Endodermal cell (in vitro differentiated cells): ENCODE data around the gene RNF169. TPM values are rescaled to one million over a fixed set of nuclear protein-coding genes. Genes with fewer than 3 reads are reported as not detected.

ENCODE experiments used
- DNase-seq: peaks from one replicate; pipeline ENCODE4 v3.0.0-alpha.2; 2017
- H3K27ac ChIP-seq: 2 replicates; pipeline ENCODE4 v1.5.1; 2013; ENCODE audit warnings: mild to moderate bottlenecking, low read depth, low read length, moderate library complexity
- H3K27me3 ChIP-seq: 2 replicates; pipeline ENCODE4 v1.6.1; 2013; ENCODE audit warnings: mild to moderate bottlenecking, low read length, moderate library complexity; ENCODE audit not compliant: insufficient read depth, control insufficient read depth, poor library complexity, severe bottlenecking
- H3K36me3 ChIP-seq: 2 replicates; pipeline ENCODE4 v1.7.0; 2013; ENCODE audit warnings: mild to moderate bottlenecking, low read length, moderate library complexity; ENCODE audit not compliant: control insufficient read depth, insufficient read depth
- H3K4me1 ChIP-seq: one replicate; pipeline ENCODE4 v1.7.0; 2013; ENCODE audit warnings: low read length; ENCODE audit not compliant: control insufficient read depth, insufficient read depth
- H3K4me3 ChIP-seq: 2 replicates; pipeline ENCODE4 v1.5.1; 2013; ENCODE audit warnings: mild to moderate bottlenecking, low read length, moderate library complexity
- H3K9ac ChIP-seq: 2 replicates; pipeline ENCODE4 v1.6.1; 2013; ENCODE audit warnings: mild to moderate bottlenecking, low read length, moderate library complexity; ENCODE audit not compliant: poor library complexity, severe bottlenecking; ENCODE audit errors: extremely low read depth
- H3K9me3 ChIP-seq: 2 replicates; pipeline ENCODE4 v1.6.1; 2013; ENCODE audit warnings: mild to moderate bottlenecking, low read length, moderate library complexity; ENCODE audit not compliant: control insufficient read depth
- H3K27ac Mint-ChIP-seq: 2 replicates; pipeline ENCODE4 v1.8.0; 2020; ENCODE audit warnings: mixed read lengths
- H3K27me3 Mint-ChIP-seq: 2 replicates; pipeline ENCODE4 v1.8.0; 2021; ENCODE audit warnings: mild to moderate bottlenecking, mixed read lengths; ENCODE audit not compliant: insufficient read depth
- H3K36me3 Mint-ChIP-seq: 2 replicates; pipeline ENCODE4 v1.8.0; 2020; ENCODE audit warnings: low read depth, mixed read lengths
- H3K4me1 Mint-ChIP-seq: 2 replicates; pipeline ENCODE4 v1.8.0; 2020; ENCODE audit warnings: mixed read lengths
- H3K4me3 Mint-ChIP-seq: 2 replicates; pipeline ENCODE4 v1.8.0; 2020; ENCODE audit warnings: mild to moderate bottlenecking, moderate library complexity, mixed read lengths
- H3K9me3 Mint-ChIP-seq: 2 replicates; pipeline ENCODE4 v1.8.0; 2020; ENCODE audit warnings: mild to moderate bottlenecking, mixed read lengths
- CTCF ChIP-seq: fragments of 200-600 bp; sonication (generic); conservative IDR thresholded peaks from 2 replicates; pipeline ENCODE4 v1.5.0; 2021; ENCODE audit warnings: antibody characterized with exemption, mild to moderate bottlenecking
- WGBS, 2 experiments: methylation state at CpG; one replicate each; pipeline versions ENCODE4 v1.1.5 to v1.1.7; 2013; ENCODE audit warnings: missing lambda C conversion rate in 2 of 2, mixed read lengths in 1 of 2; ENCODE audit not compliant: insufficient coverage in 1 of 2, insufficient read length in 1 of 2; 5-methylcytosine and 5-hydroxymethylcytosine counted together
- total RNA-seq, 2 donors: library from RNA; stranded (reverse); fragmentation: NEBNext Ultra II Directional in 1 of 2; extraction: Animal tissue kit (Norgen Biotek cat#: 25700) in 1 of 2; gene quantifications; 2 replicates in 1 of 2; 3 replicates in 1 of 2; pipeline ENCODE4 v1.2.1, GENCODE V29; 2021

RNF169 gene
- total RNA-seq, 2 donors from 2014 or later = 18.3 to 23.6 TPM

GRCh38 chr11:74860743-74861142, 112.1 kb downstream of the RNF169 start:
- Histone ChIP-seq H3K36me3 (peaks cover 95% of the 10 kb centered on the region), H3K27me3 (no peaks in the 10 kb centered on the region), H3K9me3 (peaks cover 61% of the 10 kb centered on the region), H3K9ac (no peak overlapping the region), H3K4me3 (peak overlapping the region; percentile 50), H3K4me1 (no peaks in the 10 kb centered on the region), H3K27ac (no peak overlapping the region)
- Mint-ChIP-seq H3K4me1 (no peaks in the 10 kb centered on the region), H3K27me3 (no peaks in the 10 kb centered on the region), H3K4me3 (no peak overlapping the region), H3K36me3 (peaks cover 80% of the 10 kb centered on the region), H3K9me3 (peaks cover 47% of the 10 kb centered on the region), H3K27ac (no peak overlapping the region)
- DNase-seq = no peak
- TF ChIP-seq CTCF = no peak

GRCh38 chr11:74863410-74863809, 114.8 kb downstream of the RNF169 start:
- peaks cover 97% of the 10 kb centered on the region for H3K36me3 ChIP-seq
- H3K9me3 Mint-ChIP-seq = peaks cover 74% of the 10 kb centered on the region
- H3K27ac Mint-ChIP-seq = no peak overlapping the region
- no peaks in the 10 kb centered on the region for H3K4me1 ChIP-seq
- peaks cover 87% of the 10 kb centered on the region for H3K9me3 ChIP-seq
- H3K27ac ChIP-seq = no peak overlapping the region
- no peak overlapping the region for H3K4me3 ChIP-seq
- no peak for DNase-seq
- no peak overlapping the region for H3K9ac ChIP-seq
- no peak for TF ChIP-seq CTCF
- H3K36me3 Mint-ChIP-seq = peaks cover 94% of the 10 kb centered on the region
- H3K27me3 ChIP-seq = no peaks in the 10 kb centered on the region
- H3K27me3 Mint-ChIP-seq = no peaks in the 10 kb centered on the region
- 95% methylated on average over 2 of the region's 2 CpGs; no CpG with 5 or more reads in 1 of the 2 experiments for WGBS, 2 experiments
- H3K4me3 Mint-ChIP-seq = no peak overlapping the region
- H3K4me1 Mint-ChIP-seq = no peaks in the 10 kb centered on the region

GRCh38 chr11:74866557-74866956, 117.9 kb downstream of the RNF169 start:
- TF ChIP-seq CTCF = no peak
- DNase-seq = no peak
- Histone ChIP-seq H3K4me3 (peak overlapping the region; percentile 72), H3K27ac (no peak overlapping the region), H3K4me1 (no peaks in the 10 kb centered on the region), H3K9ac (no peak overlapping the region), H3K36me3 (peaks cover 97% of the 10 kb centered on the region), H3K9me3 (peaks cover 99% of the 10 kb centered on the region), H3K27me3 (no peaks in the 10 kb centered on the region)
- H3K9me3 Mint-ChIP-seq = peaks cover 81% of the 10 kb centered on the region
- no peaks in the 10 kb centered on the region for H3K27me3 Mint-ChIP-seq
- peaks cover 95% of the 10 kb centered on the region for H3K36me3 Mint-ChIP-seq
- no peak overlapping the region for H3K27ac Mint-ChIP-seq
- H3K4me3 Mint-ChIP-seq = no peak overlapping the region
- no peaks in the 10 kb centered on the region for H3K4me1 Mint-ChIP-seq
